Mucosa of descending colon (tissue), 3 donors: Measurements from ENCODE around the gene RBM20. TPM values are rescaled to one million over a fixed set of nuclear protein-coding genes. Genes with fewer than 3 reads are reported as not detected.

Source experiments
- ATAC-seq: fragments of 200-7000 bp; cut with Tn5 transposase; one replicate; pipeline ENCODE4 v1.9.1; 2020; ENCODE audit warnings: mild to moderate bottlenecking, moderate library complexity
- DNase-seq, 3 donors: peaks; one replicate each; pipeline ENCODE4 v3.0.0-alpha.2; 2020
- H3K36me3 ChIP-seq: fragments of 200-600 bp; one replicate; pipeline ENCODE4 v1.8.0; 2021; ENCODE audit warnings: low read depth, mild to moderate bottlenecking
- H3K4me1 ChIP-seq: fragments of 200-600 bp; one replicate; pipeline ENCODE4 v1.8.0; 2021; ENCODE audit warnings: low read depth, mild to moderate bottlenecking
- H3K4me3 ChIP-seq: fragments of 200-600 bp; one replicate; pipeline ENCODE4 v1.8.0; 2021; ENCODE audit warnings: mild to moderate bottlenecking
- H3K9me3 ChIP-seq: fragments of 200-600 bp; one replicate; pipeline ENCODE4 v1.8.0; 2021; ENCODE audit warnings: mild to moderate bottlenecking
- intact Hi-C, 2 donors: fragments of 100-400 bp; cut with DNase I in 1 of 2; cut with micrococcal nuclease in 1 of 2; formaldehyde crosslinking; loops; one replicate each; pipeline versions ENCODE4 v1.11.0 to v1.11.1; 2022; cut with DNase I, micrococcal nuclease
- total RNA-seq, 3 donors: library from RNA; stranded (reverse); fragmentation: NEBNext Ultra II Directional in 2 of 3; extraction: Animal tissue kit (Norgen Biotek cat#: 25700) in 2 of 3; gene quantifications; one replicate each; pipeline versions ENCODE4 v1.2.1 to v1.2.4, GENCODE V29; 2021 to 2023
- TF ChIP-seq, protein P1 (sequence below): fragments of 200-600 bp; IDR thresholded peaks from one replicate; pipeline ENCODE4 v1.8.0; 2022; ENCODE audit warnings: antibody characterized with exemption, mild to moderate bottlenecking
- donor health status: DM: no; HTN: no; CAD: no; lungs with moderate emphysema.
- donor health status: DM: no; HTN: no; CAD: no.
- donor health status: DM: no; HTN: yes; CAD: no.

RBM20 gene
- total RNA-seq, 3 donors from 2014 or later = 0.46 to 9.7 (median 2.0) TPM

DNA sequence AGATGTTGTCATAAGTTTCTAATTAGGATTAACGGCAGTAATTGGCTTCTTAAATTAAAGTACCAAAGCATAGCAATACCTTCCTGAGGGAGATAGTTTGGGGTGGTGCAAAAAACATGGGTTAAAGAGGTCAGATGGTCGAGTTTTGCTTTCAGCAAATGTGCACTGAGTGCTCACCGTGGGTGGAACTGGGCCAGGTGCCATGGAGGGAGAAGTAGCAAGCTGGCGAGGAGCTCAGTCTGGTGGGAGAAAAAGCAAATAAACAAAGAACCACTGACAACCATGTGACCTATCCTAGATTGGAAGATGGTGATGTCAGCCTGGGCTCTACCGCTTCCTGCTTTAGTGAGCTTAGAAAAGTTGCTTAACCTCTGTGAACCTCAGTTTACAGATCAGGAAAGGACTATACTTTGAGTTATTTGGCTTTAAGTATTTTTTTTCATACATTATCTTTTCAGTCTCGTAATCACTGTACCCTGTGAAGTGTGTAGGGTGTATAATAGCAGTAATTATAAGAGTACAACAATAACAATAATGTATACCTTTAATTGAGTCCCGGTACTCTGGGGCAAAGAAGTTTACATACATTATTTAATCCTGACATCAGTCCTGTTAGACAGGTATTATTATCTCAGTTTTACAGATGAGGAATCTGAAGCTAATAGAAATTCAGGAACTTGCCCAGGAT lies 158.6 kb downstream of the RBM20 start:
- ATAC-seq (peak; percentile 74), DNase-seq (peak; percentile 73 to 78 (median 76))
- no peaks in the 10 kb centered on the region for H3K36me3 ChIP-seq
- TF ChIP-seq, protein P1, sequence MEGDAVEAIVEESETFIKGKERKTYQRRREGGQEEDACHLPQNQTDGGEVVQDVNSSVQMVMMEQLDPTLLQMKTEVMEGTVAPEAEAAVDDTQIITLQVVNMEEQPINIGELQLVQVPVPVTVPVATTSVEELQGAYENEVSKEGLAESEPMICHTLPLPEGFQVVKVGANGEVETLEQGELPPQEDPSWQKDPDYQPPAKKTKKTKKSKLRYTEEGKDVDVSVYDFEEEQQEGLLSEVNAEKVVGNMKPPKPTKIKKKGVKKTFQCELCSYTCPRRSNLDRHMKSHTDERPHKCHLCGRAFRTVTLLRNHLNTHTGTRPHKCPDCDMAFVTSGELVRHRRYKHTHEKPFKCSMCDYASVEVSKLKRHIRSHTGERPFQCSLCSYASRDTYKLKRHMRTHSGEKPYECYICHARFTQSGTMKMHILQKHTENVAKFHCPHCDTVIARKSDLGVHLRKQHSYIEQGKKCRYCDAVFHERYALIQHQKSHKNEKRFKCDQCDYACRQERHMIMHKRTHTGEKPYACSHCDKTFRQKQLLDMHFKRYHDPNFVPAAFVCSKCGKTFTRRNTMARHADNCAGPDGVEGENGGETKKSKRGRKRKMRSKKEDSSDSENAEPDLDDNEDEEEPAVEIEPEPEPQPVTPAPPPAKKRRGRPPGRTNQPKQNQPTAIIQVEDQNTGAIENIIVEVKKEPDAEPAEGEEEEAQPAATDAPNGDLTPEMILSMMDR = no peak
- no peaks in the 10 kb centered on the region for H3K9me3 ChIP-seq
- no peak overlapping the region for H3K4me3 ChIP-seq
- H3K4me1 ChIP-seq = peaks cover 19% of the 10 kb centered on the region
- intact Hi-C loops = loop anchor here in 1 of 2 donors (5.0 to 10.0 kb wide), 2 partner anchors 55 to 72 kb away; partner anchors contain the start of gene PDCD4

DNA sequence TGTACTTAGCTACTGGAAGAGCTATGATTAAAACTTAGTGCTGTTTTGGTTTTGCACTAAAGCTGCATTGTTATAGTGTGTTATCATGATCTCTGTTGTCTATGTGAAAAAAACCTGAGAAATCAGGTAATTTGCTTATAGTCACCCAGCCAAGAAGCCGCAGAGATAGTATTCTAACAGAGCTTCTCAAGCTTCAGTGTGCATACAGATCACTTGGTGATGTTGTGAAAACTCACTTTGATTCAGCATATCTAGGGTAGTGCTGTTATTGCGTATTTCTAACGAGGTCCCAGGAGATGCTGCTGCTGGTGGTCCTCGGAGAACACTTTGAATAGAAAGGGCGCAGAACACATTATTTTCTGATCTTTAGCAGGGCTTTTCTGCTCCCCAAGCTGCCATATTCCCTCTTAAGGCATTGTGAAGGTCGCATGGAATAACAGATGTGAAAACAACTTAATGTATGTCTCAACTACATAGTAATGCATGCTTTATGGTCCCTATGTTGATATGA lies 159.2 kb downstream of the RBM20 start:
- TF ChIP-seq, protein P1 = no peak
- Histone ChIP-seq H3K9me3 (no peaks in the 10 kb centered on the region), H3K4me3 (no peak overlapping the region), H3K36me3 (no peaks in the 10 kb centered on the region), H3K4me1 (peaks cover 19% of the 10 kb centered on the region)
- intact Hi-C loops = loop anchor here in 1 of 2 donors (5.0 to 10.0 kb wide), 2 partner anchors 56 to 72 kb away; partner anchors contain the start of gene PDCD4
- ATAC-seq (peak; percentile 9), DNase-seq (no peak)

DNA sequence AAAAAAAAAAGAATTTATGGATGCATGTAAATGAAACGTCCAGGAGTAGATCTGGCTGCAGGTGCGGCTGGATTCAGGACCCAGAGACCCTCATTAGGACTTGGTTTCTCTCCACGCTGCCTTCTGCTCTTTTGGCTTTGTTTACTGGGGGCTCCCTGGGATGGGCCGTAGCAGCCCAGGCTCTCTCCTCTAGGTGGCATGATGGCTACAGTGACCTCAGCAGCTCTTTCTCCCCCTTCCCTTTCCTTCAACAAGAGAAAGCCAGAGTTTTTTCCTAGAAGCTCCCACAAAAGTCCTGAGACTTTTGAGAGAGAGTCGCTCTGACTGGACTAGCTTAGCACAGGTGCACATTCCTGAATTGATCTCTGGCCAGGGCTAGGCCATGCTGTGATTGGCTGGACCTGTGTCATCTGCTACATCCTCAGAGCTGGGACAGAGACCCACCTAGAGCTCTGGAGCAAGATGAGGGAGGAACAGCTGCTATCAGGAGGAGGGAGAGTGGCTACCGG lies 159.7 kb downstream of the RBM20 start:
- DNase-seq (peak; percentile 58 to 79 (median 72)), ATAC-seq (peak; percentile 80)
- no peaks in the 10 kb centered on the region for H3K36me3 ChIP-seq
- no peaks in the 10 kb centered on the region for H3K9me3 ChIP-seq
- intact Hi-C loops = loop anchor here in 1 of 2 donors (5.0 to 10.0 kb wide), 2 partner anchors 57 to 71 kb away; partner anchors contain the start of gene PDCD4
- H3K4me1 ChIP-seq = peaks cover 19% of the 10 kb centered on the region
- H3K4me3 ChIP-seq = no peak overlapping the region
- TF ChIP-seq, protein P1 = peak; percentile 27

DNA sequence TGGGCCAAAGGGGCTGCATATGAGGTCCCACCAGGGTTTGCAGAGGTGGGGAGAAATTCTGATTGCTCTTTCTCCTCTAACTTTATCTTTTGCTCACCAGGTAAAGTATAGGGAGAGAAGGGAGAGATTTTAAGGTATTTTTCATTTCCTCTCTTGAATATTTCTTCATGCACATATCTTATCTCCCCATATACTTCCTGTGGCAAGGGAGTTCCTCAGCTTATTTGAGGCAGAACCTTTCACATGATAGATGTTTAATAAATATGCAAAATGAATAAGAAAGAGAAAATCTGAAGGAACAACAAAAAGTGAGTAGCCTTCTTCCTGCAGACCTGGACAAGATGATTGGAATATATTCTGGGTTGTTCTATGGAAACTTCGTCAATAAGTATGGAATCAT lies 160.2 kb downstream of the RBM20 start:
- no peaks in the 10 kb centered on the region for H3K9me3 ChIP-seq
- ATAC-seq = no peak
- intact Hi-C loops = loop anchor here in 1 of 2 donors (5.0 to 10.0 kb wide), 2 partner anchors 57 to 70 kb away; partner anchors contain the start of gene PDCD4
- no peak for DNase-seq
- H3K4me1 ChIP-seq = peaks cover 19% of the 10 kb centered on the region
- H3K4me3 ChIP-seq = no peak overlapping the region
- TF ChIP-seq, protein P1 = no peak
- H3K36me3 ChIP-seq = no peaks in the 10 kb centered on the region

DNA sequence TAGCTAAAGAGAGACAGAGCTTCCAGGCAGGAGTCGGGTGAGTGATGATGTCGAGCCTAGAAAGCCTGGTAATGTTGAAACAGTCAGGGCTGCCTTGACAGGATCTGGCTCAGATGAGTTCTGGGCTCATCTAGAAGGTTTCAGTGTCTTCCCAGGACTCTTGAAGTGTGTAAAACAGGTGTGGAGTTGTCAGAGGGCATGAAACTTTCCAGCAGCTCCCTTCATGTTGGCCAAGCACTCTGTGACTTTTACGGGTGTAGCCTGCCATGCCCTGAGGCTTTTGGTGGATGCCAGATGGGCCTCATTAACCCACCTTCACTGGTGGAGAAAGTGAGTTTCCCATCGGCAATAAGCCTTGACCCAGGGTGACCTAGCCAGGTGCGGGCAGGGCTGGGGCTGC lies 161.2 kb downstream of the RBM20 start:
- H3K4me3 ChIP-seq = no peak overlapping the region
- peaks cover 19% of the 10 kb centered on the region for H3K4me1 ChIP-seq
- intact Hi-C loops = loop anchor here in 1 of 2 donors (10.0 kb wide), 1 partner anchor 70 kb away; the partner anchor contains the start of gene PDCD4
- H3K36me3 ChIP-seq = no peaks in the 10 kb centered on the region
- no peak for ATAC-seq
- TF ChIP-seq, protein P1 = no peak
- H3K9me3 ChIP-seq = no peaks in the 10 kb centered on the region
- no peak for DNase-seq
